Measurements from ENCODE around the gene ZNF296.

ZNF296 gene

GRCh38 chr19:45103156-45103507, 26.9 kb upstream of the ZNF296 start:
- no peak for DNase-seq (ENCODE audit: low spot score)

GRCh38 chr19:45102481-45102880, 26.2 kb upstream of the ZNF296 start:
- DNase-seq (ENCODE audit: low spot score) = no peak

GRCh38 chr19:45101806-45102205, 25.5 kb upstream of the ZNF296 start:
- no peak for DNase-seq (ENCODE audit: low spot score)

GRCh38 chr19:45100846-45101252, 24.6 kb upstream of the ZNF296 start:
- DNase-seq (ENCODE audit: low spot score) = no peak

- no peak for DNase-seq (ENCODE audit: low spot score)
Measured at GRCh38 chr19:45100201-45100600, 23.9 kb upstream of the ZNF296 start.

GRCh38 chr19:45099467-45100191, 23.4 kb upstream of the ZNF296 start:
- DNase-seq (ENCODE audit: low spot score) = no peak

GRCh38 chr19:45098521-45099466, 22.5 kb upstream of the ZNF296 start:
- peak; percentile 83 for DNase-seq (ENCODE audit: low spot score)

GRCh38 chr19:45097776-45098520, 21.7 kb upstream of the ZNF296 start:
- peak; percentile 65 for DNase-seq (ENCODE audit: low spot score)

GRCh38 chr19:45097450-45097775, 21.1 kb upstream of the ZNF296 start:
- no peak for DNase-seq (ENCODE audit: low spot score)

- no peak for DNase-seq (ENCODE audit: low spot score)
Measured at GRCh38 chr19:45096700-45097099, 20.4 kb upstream of the ZNF296 start.

- no peak for DNase-seq (ENCODE audit: low spot score)
Measured at GRCh38 chr19:45095496-45096413, 19.5 kb upstream of the ZNF296 start.

- no peak for DNase-seq (ENCODE audit: low spot score)
Measured at GRCh38 chr19:45094707-45095106, 18.4 kb upstream of the ZNF296 start.

GRCh38 chr19:45094137-45094536, 17.9 kb upstream of the ZNF296 start:
- no peak for DNase-seq (ENCODE audit: low spot score)

- peak; percentile 94 for DNase-seq (ENCODE audit: low spot score)
Measured at GRCh38 chr19:45092747-45093678, 16.7 kb upstream of the ZNF296 start, which contains the start of gene PPP1R37. PPP1R37 (plus strand) TSS chr19:45093179; CDS start chr19:45093326, 147 bp downstream.

GRCh38 chr19:45091031-45091923, 15.0 kb upstream of the ZNF296 start:
- DNase-seq (ENCODE audit: low spot score) = peak; percentile 99

GRCh38 chr19:45090606-45091005, 14.3 kb upstream of the ZNF296 start:
- DNase-seq (ENCODE audit: low spot score) = no peak

- no peak for DNase-seq (ENCODE audit: low spot score)
Measured at GRCh38 chr19:45090034-45090433, 13.8 kb upstream of the ZNF296 start.

- DNase-seq (ENCODE audit: low spot score) = no peak
Measured at GRCh38 chr19:45087531-45087930, 11.3 kb upstream of the ZNF296 start.

GRCh38 chr19:45086480-45086879, 10.2 kb upstream of the ZNF296 start:
- no peak for DNase-seq (ENCODE audit: low spot score)
